Natural killer cell (primary cell): Measurements from ENCODE around the gene METTL1. TPM values are rescaled to one million over a fixed set of nuclear protein-coding genes. Genes with fewer than 3 reads are reported as not detected.
A peak's percentile ranks its signal among the peaks of the same experiment; 100 is the strongest.

Experiments used
- ATAC-seq, 3 donors: fragments of 150-1000 bp in 2 of 3; fragments of 200-7000 bp in 1 of 3; cut with Tn5 transposase; 1 replicate in 1 of 3; 2 replicates in 2 of 3; pipeline ENCODE4 v1.10.0; 2021; ENCODE audit warnings: mild to moderate bottlenecking in 2 of 3, moderate library complexity in 2 of 3
- DNase-seq, 2 donors: peaks; one replicate each; pipeline versions ENCODE4 v3.0.0 to v3.0.0-alpha.2; 2013 to 2021; ENCODE audit warnings: mixed read lengths in 1 of 2
- H3K27ac ChIP-seq: one replicate; pipeline ENCODE4 v1.5.1; 2013; ENCODE audit warnings: mild to moderate bottlenecking, low read length
- H3K27me3 ChIP-seq: one replicate; pipeline ENCODE4 v1.6.1; 2013; ENCODE audit warnings: low read length; ENCODE audit not compliant: control insufficient read depth, insufficient read depth
- H3K36me3 ChIP-seq: one replicate; pipeline ENCODE4 v1.6.1; 2013; ENCODE audit warnings: low read length; ENCODE audit not compliant: control insufficient read depth, insufficient read depth
- H3K4me1 ChIP-seq: one replicate; pipeline ENCODE4 v1.6.1; 2013; ENCODE audit warnings: low read length; ENCODE audit not compliant: control insufficient read depth, insufficient read depth
- H3K4me3 ChIP-seq: one replicate; pipeline ENCODE4 v1.5.1; 2013; ENCODE audit warnings: low read length
- H3K9me3 ChIP-seq: one replicate; pipeline ENCODE4 v1.6.1; 2013; ENCODE audit warnings: low read length; ENCODE audit not compliant: control insufficient read depth, insufficient read depth
- H3K27ac Mint-ChIP-seq, 2 donors: one replicate each; pipeline ENCODE4 v1.8.0; 2022; ENCODE audit warnings: mild to moderate bottlenecking in 2 of 2, mixed read lengths in 2 of 2, moderate library complexity in 1 of 2
- H3K27me3 Mint-ChIP-seq, 2 donors: one replicate each; pipeline ENCODE4 v1.8.0; 2022; ENCODE audit warnings: low read depth in 2 of 2, mixed read lengths in 2 of 2
- H3K36me3 Mint-ChIP-seq: one replicate; pipeline ENCODE4 v1.8.0; 2022; ENCODE audit warnings: mixed read lengths
- H3K4me1 Mint-ChIP-seq, 2 donors: one replicate each; pipeline ENCODE4 v1.8.0; 2022; ENCODE audit warnings: mixed read lengths in 2 of 2
- H3K4me3 Mint-ChIP-seq: one replicate; pipeline ENCODE4 v1.8.0; 2022; ENCODE audit warnings: mild to moderate bottlenecking, moderate library complexity, mixed read lengths
- H3K9me3 Mint-ChIP-seq, 2 donors: one replicate each; pipeline ENCODE4 v1.8.0; 2022; ENCODE audit warnings: mixed read lengths in 2 of 2
- CTCF ChIP-seq: fragments of 200-600 bp; IDR thresholded peaks from one replicate; pipeline ENCODE4 v1.8.0; 2022; ENCODE audit warnings: antibody characterized with exemption
- WGBS: methylation state at CpG from one replicate; pipeline ENCODE4 v1.1.7; 2013; ENCODE audit warnings: missing lambda C conversion rate; ENCODE audit not compliant: insufficient coverage; 5-methylcytosine and 5-hydroxymethylcytosine counted together
- intact Hi-C: fragments of 100-400 bp; cut with micrococcal nuclease; formaldehyde crosslinking; loops from one replicate; pipeline ENCODE4 v1.14.2; 2022
- total RNA-seq, 4 donors: library from RNA; stranded (reverse); fragments of 120-200 nt in 1 of 4; gene quantifications; one replicate each; pipeline versions ENCODE4 v1.2.3 to v1.2.4, GENCODE V29; 2013 to 2022

Gene METTL1
- total RNA-seq, 3 donors from 2014 or later (not counting 1 experiment from before 2014, with no cell fraction given) = 8.0 to 12.5 (median 8.8) TPM

GRCh38 chr12:57720606-57721595, 51.0 kb downstream of the METTL1 start:
- Mint-ChIP-seq H3K36me3 (peaks cover 9% of the 10 kb centered on the region), H3K4me3 (no peak overlapping the region), H3K27me3 (no peaks in the 10 kb centered on the region), H3K9me3 (no peaks in the 10 kb centered on the region), H3K27ac (peak overlapping the region; percentile 61 to 69), H3K4me1 (peaks cover 15 to 17% of the 10 kb centered on the region in 2 donors)
- intact Hi-C loops = no loop called here
- DNase-seq (no peak), ATAC-seq (no peak)
- peaks cover 6% of the 10 kb centered on the region for H3K4me1 ChIP-seq
- H3K9me3 ChIP-seq = no peaks in the 10 kb centered on the region
- TF ChIP-seq CTCF = no peak
- H3K4me3 ChIP-seq = no peak overlapping the region
- H3K27me3 ChIP-seq = no peaks in the 10 kb centered on the region
- peaks cover 59% of the 10 kb centered on the region for H3K36me3 ChIP-seq
- no peak overlapping the region for H3K27ac ChIP-seq
- WGBS = 95% methylated on average over 11 of the region's 11 CpGs

- intact Hi-C loops = no loop called here
- ATAC-seq = no peak
- Histone ChIP-seq H3K4me3 (no peak overlapping the region), H3K9me3 (no peaks in the 10 kb centered on the region), H3K27ac (no peak overlapping the region), H3K27me3 (no peaks in the 10 kb centered on the region), H3K36me3 (peaks cover 63% of the 10 kb centered on the region), H3K4me1 (peaks cover 3% of the 10 kb centered on the region)
- Mint-ChIP-seq H3K4me1 (peaks cover 12 to 16% of the 10 kb centered on the region in 2 donors), H3K4me3 (no peak overlapping the region), H3K27me3 (no peaks in the 10 kb centered on the region), H3K9me3 (no peaks in the 10 kb centered on the region), H3K36me3 (peaks cover 9% of the 10 kb centered on the region), H3K27ac (peak overlapping the region; percentile 4 to 69)
- WGBS = 94% methylated on average over 20 of the region's 20 CpGs
- DNase-seq = no peak
- no peak for TF ChIP-seq CTCF
Measured at GRCh38 chr12:57719777-57720605, 51.9 kb downstream of the METTL1 start.

DNA sequence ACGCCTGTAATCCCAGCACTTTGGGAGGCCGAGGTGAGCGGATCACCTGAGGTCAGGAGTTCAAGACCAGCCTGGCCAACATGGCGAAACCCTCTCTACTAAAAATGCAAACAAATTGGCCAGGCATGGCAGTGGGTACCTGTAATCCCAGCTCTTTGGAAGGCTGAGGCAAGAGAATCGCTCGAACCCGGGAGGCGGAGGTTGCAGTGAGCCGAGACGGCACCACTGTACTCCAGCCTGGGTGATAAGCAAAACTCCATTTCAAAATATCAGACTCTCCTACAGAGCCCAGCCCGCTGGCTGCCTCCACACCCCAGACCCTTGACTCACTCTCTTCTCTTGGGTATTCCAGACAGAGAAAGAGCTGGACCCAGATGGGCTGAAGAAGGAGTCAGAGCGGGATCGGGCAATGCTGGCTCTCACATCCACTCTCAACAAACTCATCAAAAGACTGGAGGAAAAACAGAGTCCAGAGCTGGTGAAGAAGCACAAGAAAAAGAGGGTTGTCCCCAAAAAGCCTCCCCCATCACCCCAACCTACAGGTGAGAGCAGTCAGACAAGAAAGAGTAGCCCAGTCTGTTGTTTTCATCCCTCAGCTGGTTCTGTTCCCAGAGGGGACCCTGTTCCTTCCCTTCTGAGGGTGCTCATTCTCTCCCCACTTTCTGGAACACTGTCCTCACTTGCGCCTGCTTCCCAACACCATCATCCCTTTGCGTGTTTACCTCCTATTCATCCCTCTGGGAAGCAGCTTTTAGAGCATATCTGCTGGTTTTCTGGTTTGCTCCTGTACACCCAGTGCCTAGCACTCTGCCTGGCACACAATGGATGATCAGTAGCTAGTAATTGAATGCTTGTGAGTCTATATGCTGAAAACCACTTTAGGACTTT, 53.0 kb downstream of the METTL1 start:
- WGBS = 97% methylated on average over 15 of the region's 15 CpGs
- H3K36me3 ChIP-seq = peaks cover 67% of the 10 kb centered on the region
- DNase-seq = no peak
- Mint-ChIP-seq H3K27ac (peak overlapping the region; percentile 4 to 69), H3K4me1 (peaks cover 6 to 8% of the 10 kb centered on the region in 2 donors), H3K36me3 (peaks cover 9% of the 10 kb centered on the region), H3K9me3 (no peaks in the 10 kb centered on the region), H3K27me3 (no peaks in the 10 kb centered on the region), H3K4me3 (no peak overlapping the region)
- H3K27ac ChIP-seq = no peak overlapping the region
- no peaks in the 10 kb centered on the region for H3K27me3 ChIP-seq
- H3K4me1 ChIP-seq = no peaks in the 10 kb centered on the region
- no peak for ATAC-seq
- H3K4me3 ChIP-seq = no peak overlapping the region
- no peaks in the 10 kb centered on the region for H3K9me3 ChIP-seq
- intact Hi-C loops = no loop called here
- no peak for TF ChIP-seq CTCF

Other genes with a start within 250 kb of the METTL1 start
- gene MBD6, start 249.3 kb downstream of the METTL1 start, total RNA-seq = 100 to 1,000 TPM; 130 to 142 (median 139) TPM
- 10 to 100 TPM; 65.5 to 76.5 (median 71.8) TPM for gene DCTN2, start 224.9 kb downstream of the METTL1 start, total RNA-seq
- under 1 TPM; 0.09 to 0.40 (median 0.16) TPM for gene KIF5A, start 222.1 kb downstream of the METTL1 start, total RNA-seq
- 10 to 100 TPM; 41.0 to 62.9 (median 52.0) TPM for gene PIP4K2C, start 180.9 kb downstream of the METTL1 start, total RNA-seq
- gene DTX3, start 167.3 kb downstream of the METTL1 start, total RNA-seq = 10 to 100 TPM; 65.1 to 81.1 (median 77.0) TPM
- 1 to 10 TPM; 3.1 to 6.5 (median 5.1) TPM for gene ARHGEF25, start 160.7 kb downstream of the METTL1 start, total RNA-seq
- gene B4GALNT1, start 138.9 kb downstream of the METTL1 start, total RNA-seq = under 1 TPM; 0.38 to 0.59 (median 0.48) TPM
- 100 to 1,000 TPM; 185 to 221 (median 198) TPM for gene OS9, start 78.0 kb downstream of the METTL1 start, total RNA-seq
- gene AGAP2, start 33.4 kb downstream of the METTL1 start, total RNA-seq = 10 to 100 TPM; 54.1 to 63.5 (median 54.8) TPM
- 10 to 100 TPM; 18.3 to 27.0 (median 23.5) TPM for gene TSPAN31, start 27.1 kb downstream of the METTL1 start, total RNA-seq
- gene CDK4, start 19.8 kb downstream of the METTL1 start, total RNA-seq = 10 to 100 TPM; 30.7 to 39.5 (median 37.7) TPM
- 10 to 100 TPM; 25.4 to 28.4 (median 26.0) TPM for gene MARCHF9, start 17.0 kb downstream of the METTL1 start, total RNA-seq
- 1 to 10 TPM; 1.1 to 1.7 (median 1.6) TPM for gene CYP27B1, start 5.0 kb downstream of the METTL1 start, total RNA-seq
- gene EEF1AKMT3, start 509 bp upstream of the METTL1 start, total RNA-seq = 1 to 10 TPM; 1.3 to 2.6 (median 2.2) TPM
- 10 to 100 TPM; 17.6 to 19.7 (median 17.7) TPM for gene TSFM, start 10.7 kb upstream of the METTL1 start, total RNA-seq
- 1 to 10 TPM in 2 of 3 donors, under 1 TPM in 1; 0.45 to 2.2 (median 1.3) TPM for gene AVIL, start 46.6 kb upstream of the METTL1 start, total RNA-seq
- gene CTDSP2, start 74.6 kb upstream of the METTL1 start, total RNA-seq = 100 to 1,000 TPM in 2 of 3 donors, 10 to 100 TPM in 1; 93.8 to 135 (median 123) TPM
- gene ATP23, start 169.5 kb upstream of the METTL1 start, total RNA-seq = 1 to 10 TPM; 4.9 to 8.8 (median 6.3) TPM